Caki2 (cell line): ENCODE data around the gene POLH. TPM values are rescaled to one million over a fixed set of nuclear protein-coding genes. Genes with fewer than 3 reads are reported as not detected.
"Not testable (repeated sequence)": the region's sequence is repeated elsewhere in the genome, so short reads cannot be mapped to it uniquely, and the experiment has no call there.

Source experiments
- DNase-seq: peaks from one replicate; pipeline ENCODE4 v3.0.0-alpha.2; 2015; ENCODE audit warnings: low read depth
- in situ Hi-C: cut with HindIII; loops from 2 replicates; pipeline ENCODE4 v1.10.0; 2016; ENCODE audit warnings: low sequenced_read_pairs, low pct_unique_long_range_greater_than_20kb, mixed read lengths
- total RNA-seq: library from RNA; depleted of rRNA; stranded (reverse); fragments of >200 nt; shearing (Covaris generic); gene quantifications from 2 replicates; pipeline ENCODE4 v1.2.3, GENCODE V29; 2014; ENCODE audit warnings: low replicate concordance; rRNA removed

Gene POLH
- 23.5 and 39.0 TPM in 2 replicates for total RNA-seq

DNA sequence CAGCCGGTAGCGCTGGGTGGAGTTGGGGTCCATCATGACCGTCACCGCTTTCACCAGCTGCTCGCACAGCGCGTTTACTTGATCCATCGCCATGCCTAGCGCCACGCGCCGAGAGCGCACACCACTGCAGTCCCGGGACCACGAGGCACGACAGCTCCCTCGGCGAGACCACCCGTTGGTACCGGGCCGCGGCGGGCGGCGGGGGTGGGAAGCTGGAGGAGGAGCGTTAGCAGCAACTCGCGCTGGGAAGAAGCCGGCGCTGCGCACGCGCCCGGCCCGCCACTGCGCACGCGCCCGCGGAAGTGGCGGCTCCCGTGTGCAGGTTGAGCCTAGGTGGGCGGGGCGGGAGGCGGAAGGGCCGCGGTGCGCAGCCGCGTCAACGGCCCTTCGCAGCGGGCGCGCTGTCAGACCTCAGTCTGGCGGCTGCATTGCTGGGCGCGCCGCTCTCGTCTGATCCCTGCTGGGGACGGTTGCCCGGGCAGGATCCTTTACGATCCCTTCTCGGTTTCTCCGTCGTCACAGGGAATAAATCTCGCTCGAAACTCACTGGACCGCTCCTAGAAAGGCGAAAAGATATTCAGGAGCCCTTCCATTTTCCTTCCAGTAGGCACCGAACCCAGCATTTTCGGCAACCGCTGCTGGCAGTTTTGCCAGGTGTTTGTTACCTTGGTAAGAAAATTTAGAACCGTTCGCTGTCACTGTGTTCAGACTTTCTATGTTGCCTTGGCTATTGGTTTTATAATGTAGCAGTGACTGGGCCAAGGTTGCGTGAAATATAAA is at the start of gene POLH, which contains the start of gene XPO5:
Gene POLH (plus strand): TSS at position 414 of the 780 bp plus-strand sequence. CDS start 6,135 bp downstream, outside the sequence.
Gene XPO5 (minus strand): TSS at position 267 of the 780 bp plus-strand sequence. CDS start 174 bp downstream, at position 93.
- in situ Hi-C loops = no loop called here
- DNase-seq = peak; percentile 90

GRCh38 chr6:43532201-43532600 is 43.8 kb upstream of the POLH start:
- DNase-seq = no peak
- in situ Hi-C loops = no loop called here

GRCh38 chr6:43538986-43539385 is 37.0 kb upstream of the POLH start:
- in situ Hi-C loops, DNase-seq: not testable (repeated sequence)

- DNase-seq, in situ Hi-C loops: not testable (repeated sequence)
These were observed 36.6 kb upstream of the POLH start for GRCh38 chr6:43539409-43539808.

GRCh38 chr6:43540507-43540906 is 35.5 kb upstream of the POLH start:
- no peak for DNase-seq
- in situ Hi-C loops = no loop called here

GRCh38 chr6:43541774-43542471 is 34.1 kb upstream of the POLH start:
- in situ Hi-C loops = no loop called here
- no peak for DNase-seq

GRCh38 chr6:43544461-43544860 is 31.5 kb upstream of the POLH start:
- in situ Hi-C loops = no loop called here
- DNase-seq = no peak

GRCh38 chr6:43547222-43547621 is 28.8 kb upstream of the POLH start:
- DNase-seq = no peak
- in situ Hi-C loops = no loop called here

- in situ Hi-C loops = not testable (repeated sequence)
These were observed 18.4 kb upstream of the POLH start for GRCh38 chr6:43557620-43558019.

DNA sequence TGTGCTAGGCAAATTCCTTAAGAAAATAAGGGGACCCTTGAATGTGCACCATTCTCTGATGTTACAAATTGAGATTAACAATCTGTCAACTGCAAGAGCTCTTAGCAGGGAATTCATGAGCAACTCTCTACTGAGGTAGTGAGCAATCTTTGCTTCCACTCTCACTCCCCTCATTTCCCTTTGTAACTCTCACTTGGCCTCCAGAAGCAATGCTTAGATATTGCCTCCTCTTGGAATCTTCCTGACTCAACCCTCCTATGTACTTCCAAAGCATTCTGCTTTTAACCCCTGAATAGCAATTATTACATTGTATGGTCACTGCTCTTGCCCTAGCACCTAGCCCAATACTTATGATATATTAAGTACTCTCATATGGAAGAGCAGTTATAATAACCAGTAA is 16.7 kb upstream of the POLH start:
- in situ Hi-C loops = no loop called here
- no peak for DNase-seq

More at GRCh38 chr6:43557620-43558019, 18.4 kb upstream of the POLH start:
- not testable (repeated sequence) for DNase-seq

DNA sequence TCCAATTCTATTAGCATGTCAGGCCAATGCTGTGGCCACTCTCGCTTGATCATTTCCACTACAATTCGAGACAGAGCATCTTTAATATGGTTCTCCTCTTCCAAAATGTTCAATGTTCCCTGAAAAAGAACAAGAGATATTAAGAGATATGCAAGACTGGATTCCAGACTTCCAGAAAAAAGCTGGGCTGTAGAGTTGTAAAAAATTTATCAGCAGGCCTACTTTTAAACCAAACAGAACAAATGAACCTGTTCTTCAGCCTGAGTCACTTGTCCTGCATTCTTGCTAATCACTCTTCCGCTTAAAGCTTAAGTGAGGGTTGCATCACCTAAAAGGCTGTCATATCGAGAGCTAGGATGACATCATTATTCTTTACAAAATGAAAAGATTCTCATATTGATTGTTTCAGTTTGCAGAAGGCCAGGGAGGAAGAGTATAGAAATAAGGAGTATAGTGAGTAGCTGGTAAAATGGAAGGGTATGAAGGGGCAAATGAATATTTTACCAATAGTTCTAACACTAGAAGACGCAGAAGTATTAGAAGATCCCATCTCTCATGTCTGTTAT is 5.0 kb upstream of the POLH start:
- in situ Hi-C loops = no loop called here
- DNase-seq = peak; percentile 58

- DNase-seq = no peak
- in situ Hi-C loops = no loop called here
These were observed 4.0 kb upstream of the POLH start for GRCh38 chr6:43572015-43572414.

- in situ Hi-C loops = no loop called here
- DNase-seq = no peak
These were observed 747 bp upstream of the POLH start for GRCh38 chr6:43575105-43575771.

- in situ Hi-C loops = no loop called here
- DNase-seq = no peak
These were observed 2.8 kb downstream of the POLH start for GRCh38 chr6:43578748-43579147.

GRCh38 chr6:43579171-43579570 is 3.2 kb downstream of the POLH start:
- in situ Hi-C loops = no loop called here
- peak; percentile 81 for DNase-seq

DNA sequence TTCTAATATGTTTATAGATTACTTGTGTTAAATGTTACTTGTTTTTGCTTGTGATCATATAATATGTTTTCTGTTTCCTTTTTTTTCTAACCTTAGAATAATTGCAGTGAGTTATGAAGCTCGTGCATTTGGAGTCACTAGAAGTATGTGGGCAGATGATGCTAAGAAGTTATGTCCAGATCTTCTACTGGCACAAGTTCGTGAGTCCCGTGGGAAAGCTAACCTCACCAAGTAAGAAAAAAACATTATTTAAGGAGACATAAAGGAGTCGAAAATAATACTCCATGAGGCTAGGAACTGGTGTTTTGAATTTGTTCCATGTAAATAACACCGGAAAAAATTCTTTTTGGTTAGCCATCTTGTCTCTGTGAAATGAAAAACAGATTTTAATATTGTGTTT is 6.9 kb downstream of the POLH start:
- in situ Hi-C loops = no loop called here
- no peak for DNase-seq

DNA sequence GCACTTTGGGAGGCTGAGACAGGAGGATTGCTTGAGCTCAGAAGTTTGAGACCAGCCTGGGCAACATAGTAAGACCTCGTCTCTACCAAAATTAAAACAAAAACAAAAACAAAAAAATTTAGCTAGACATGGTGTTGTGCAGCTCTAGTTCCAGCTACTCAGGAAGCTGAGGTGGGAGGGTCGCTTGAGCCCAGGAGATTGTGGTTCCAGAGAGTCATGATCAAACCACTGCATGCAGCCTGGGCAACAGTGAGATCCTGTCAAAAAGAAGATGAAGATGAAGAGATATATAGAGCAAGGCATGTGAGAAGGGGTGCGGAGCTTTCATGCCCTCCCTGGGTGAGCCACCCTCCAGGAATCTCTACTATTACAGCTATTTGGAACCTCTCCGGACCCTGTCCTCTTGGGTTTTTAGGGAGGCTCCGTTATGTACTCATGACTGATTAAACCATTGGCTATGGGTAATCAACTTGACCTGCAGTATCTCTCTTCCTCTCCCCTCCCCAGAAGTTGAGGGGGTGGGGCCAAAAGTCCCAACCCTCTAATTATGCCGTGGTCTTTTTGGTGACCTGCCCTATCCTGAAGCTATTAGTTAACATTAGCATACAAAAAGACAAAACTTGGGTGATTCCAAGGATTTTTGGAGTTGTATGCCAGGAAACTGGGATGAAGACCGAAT is 9.0 kb downstream of the POLH start:
- no peak for DNase-seq
- in situ Hi-C loops = no loop called here

DNA sequence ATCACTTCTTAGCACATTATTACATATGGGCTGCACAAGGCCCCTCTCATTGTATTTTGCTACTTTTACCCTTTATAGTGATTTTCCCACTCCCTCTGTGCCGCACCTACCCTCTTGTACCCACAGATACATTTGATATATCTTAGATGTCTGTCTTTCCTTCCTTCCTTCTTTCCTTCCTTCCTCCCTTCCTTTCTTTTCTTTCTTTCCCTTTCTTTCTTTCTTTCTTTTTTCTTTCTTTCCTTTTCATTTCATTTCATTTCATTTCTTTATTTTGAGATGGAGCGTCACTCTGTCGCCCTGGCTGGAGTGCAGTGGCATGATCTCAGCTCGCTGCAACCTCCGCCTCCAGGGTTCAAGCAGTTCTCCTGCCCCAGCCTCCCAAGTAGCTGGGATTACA is 12.2 kb downstream of the POLH start:
- DNase-seq = no peak
- in situ Hi-C loops = no loop called here
